Osteoblast (primary cell): ENCODE data around the gene LTO1. TPM values are rescaled to one million over a fixed set of nuclear protein-coding genes. Genes with fewer than 3 reads are reported as not detected.

Experiments used
- DNase-seq: peaks from one replicate; pipeline ENCODE4 v3.0.0; 2011; ENCODE audit warnings: low spot score, mixed read lengths; ENCODE audit not compliant: insufficient read length; ENCODE audit errors: missing footprints
- H2AFZ ChIP-seq: 2 replicates; pipeline ENCODE4 v1.6.0; 2011; ENCODE audit warnings: mild to moderate bottlenecking, low read length
- H3K27ac ChIP-seq: 2 replicates; pipeline ENCODE4 v1.5.1; 2011; ENCODE audit warnings: mild to moderate bottlenecking, low read depth, low read length, moderate library complexity
- H3K27me3 ChIP-seq: 2 replicates; pipeline ENCODE4 v1.6.0; 2012; ENCODE audit warnings: mild to moderate bottlenecking, control low read depth, inconsistent platforms, low read length, moderate library complexity; ENCODE audit not compliant: insufficient read depth
- H3K36me3 ChIP-seq: 2 replicates; pipeline ENCODE4 v1.5.1; 2011; ENCODE audit warnings: mild to moderate bottlenecking, low read length, control low read depth, moderate library complexity; ENCODE audit not compliant: insufficient read depth
- H3K4me1 ChIP-seq: 2 replicates; pipeline ENCODE4 v1.5.1; 2011; ENCODE audit warnings: mild to moderate bottlenecking, low read length, control low read depth, moderate library complexity; ENCODE audit not compliant: insufficient read depth
- H3K4me2 ChIP-seq: 2 replicates; pipeline ENCODE4 v1.6.0; 2011; ENCODE audit warnings: mild to moderate bottlenecking, low read length; ENCODE audit not compliant: insufficient read depth
- H3K4me3 ChIP-seq: fragments of 200-600 bp; sonication (generic); 3 replicates; pipeline ENCODE4 v1.5.1; 2012; ENCODE audit warnings: mild to moderate bottlenecking, low read length, inconsistent platforms; ENCODE audit not compliant: insufficient read depth
- H3K79me2 ChIP-seq: 2 replicates; pipeline ENCODE4 v1.6.0; 2012; ENCODE audit warnings: mild to moderate bottlenecking, low read length, control low read depth, inconsistent platforms; ENCODE audit not compliant: insufficient read depth
- H3K9me3 ChIP-seq: 2 replicates; pipeline ENCODE4 v1.5.1; 2011; ENCODE audit warnings: low read depth, low read length, control low read depth
- H4K20me1 ChIP-seq: 2 replicates; pipeline ENCODE4 v1.6.0; 2012; ENCODE audit warnings: mild to moderate bottlenecking, low read length, control low read depth; ENCODE audit not compliant: insufficient read depth
- CTCF ChIP-seq: IDR thresholded peaks from 2 replicates; pipeline ENCODE4 v1.5.1; 2011; ENCODE audit warnings: mild to moderate bottlenecking, low read depth, low read length, moderate library complexity; ENCODE audit errors: extremely low read depth
- total RNA-seq: library from RNA; depleted of rRNA; stranded (reverse); fragments of >200 nt; gene quantifications from 2 replicates; pipeline ENCODE4 v1.2.3, GENCODE V29; 2012

The LTO1 gene
- total RNA-seq, 1 donor: 24.6 TPM

- no peak within 1 kb of the TSS for H2AFZ ChIP-seq
- no peaks in the 10 kb centered on the region for H3K9me3 ChIP-seq
- DNase-seq: peak; percentile 89
- no peak within 1 kb of the TSS for H3K27ac ChIP-seq
- H3K4me3 ChIP-seq: no peak within 1 kb of the TSS
- no peaks in the 10 kb centered on the region for H3K36me3 ChIP-seq
- H3K27me3 ChIP-seq: peaks cover 81% of the 10 kb centered on the region
- H3K4me1 ChIP-seq: no peaks in the 10 kb centered on the region
- no peaks in the 10 kb centered on the region for H4K20me1 ChIP-seq
- no peak within 1 kb of the TSS for H3K4me2 ChIP-seq
- no peaks in the 10 kb centered on the region for H3K79me2 ChIP-seq
- no peak for TF ChIP-seq CTCF
Measured at GRCh38 chr11:69703768-69704507, 28.8 kb upstream of the LTO1 start, which contains the start of gene FGF19. Gene FGF19, minus strand, starts transcription at chr11:69704022. Its CDS starts 146 bp downstream, at chr11:69703876.

- H2AFZ ChIP-seq: no peak overlapping the region
- H3K36me3 ChIP-seq: no peaks in the 10 kb centered on the region
- DNase-seq: peak; percentile 42
- H3K4me2 ChIP-seq: no peak overlapping the region
- no peaks in the 10 kb centered on the region for H3K79me2 ChIP-seq
- peaks cover 81% of the 10 kb centered on the region for H3K27me3 ChIP-seq
- TF ChIP-seq CTCF: no peak
- H4K20me1 ChIP-seq: no peaks in the 10 kb centered on the region
- H3K9me3 ChIP-seq: no peaks in the 10 kb centered on the region
- no peak overlapping the region for H3K4me3 ChIP-seq
- no peaks in the 10 kb centered on the region for H3K4me1 ChIP-seq
- H3K27ac ChIP-seq: no peak overlapping the region
Measured at GRCh38 chr11:69703453-69703767, 28.3 kb upstream of the LTO1 start.

GRCh38 chr11:69702769-69703452 is 27.8 kb upstream of the LTO1 start:
- DNase-seq: peak; percentile 82
- Histone ChIP-seq H3K36me3 (no peaks in the 10 kb centered on the region), H2AFZ (no peak overlapping the region), H3K27ac (no peak overlapping the region), H3K4me1 (no peaks in the 10 kb centered on the region), H3K4me3 (no peak overlapping the region), H3K79me2 (no peaks in the 10 kb centered on the region), H3K4me2 (no peak overlapping the region), H3K9me3 (no peaks in the 10 kb centered on the region), H4K20me1 (no peaks in the 10 kb centered on the region), H3K27me3 (peaks cover 79% of the 10 kb centered on the region)
- no peak for TF ChIP-seq CTCF

GRCh38 chr11:69702239-69702691 is 27.1 kb upstream of the LTO1 start:
- no peak overlapping the region for H3K4me2 ChIP-seq
- H3K27me3 ChIP-seq: peaks cover 83% of the 10 kb centered on the region
- no peak overlapping the region for H3K27ac ChIP-seq
- H2AFZ ChIP-seq: no peak overlapping the region
- no peaks in the 10 kb centered on the region for H3K4me1 ChIP-seq
- no peaks in the 10 kb centered on the region for H3K36me3 ChIP-seq
- H4K20me1 ChIP-seq: no peaks in the 10 kb centered on the region
- TF ChIP-seq CTCF: no peak
- no peaks in the 10 kb centered on the region for H3K9me3 ChIP-seq
- peak; percentile 66 for DNase-seq
- H3K79me2 ChIP-seq: no peaks in the 10 kb centered on the region
- no peak overlapping the region for H3K4me3 ChIP-seq
